AG08396 (cell line): ENCODE results near the gene NR3C1.

Experiments used
- DNase-seq: peaks from one replicate; pipeline ENCODE4 v3.0.0; 2012; ENCODE audit warnings: low spot score, mixed read lengths

NR3C1 gene

GRCh38 chr5:143398451-143399237 is 4.8 kb downstream of the NR3C1 start:
- no peak for DNase-seq

DNA sequence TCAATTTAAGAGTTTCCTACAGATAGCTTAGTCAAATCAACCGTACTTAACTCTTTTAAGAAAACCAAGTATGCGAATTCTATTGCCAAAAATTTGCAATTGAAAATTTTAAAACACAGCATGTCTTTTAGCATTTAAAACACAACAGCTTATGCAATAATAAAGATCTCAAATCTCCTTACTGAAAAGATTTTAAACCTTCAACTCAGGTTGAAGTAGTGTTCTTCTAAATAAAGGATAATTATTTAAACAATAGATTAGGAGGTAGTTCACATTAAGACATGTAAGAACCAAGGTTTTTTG is 5.5 kb downstream of the NR3C1 start:
- no peak for DNase-seq

DNA sequence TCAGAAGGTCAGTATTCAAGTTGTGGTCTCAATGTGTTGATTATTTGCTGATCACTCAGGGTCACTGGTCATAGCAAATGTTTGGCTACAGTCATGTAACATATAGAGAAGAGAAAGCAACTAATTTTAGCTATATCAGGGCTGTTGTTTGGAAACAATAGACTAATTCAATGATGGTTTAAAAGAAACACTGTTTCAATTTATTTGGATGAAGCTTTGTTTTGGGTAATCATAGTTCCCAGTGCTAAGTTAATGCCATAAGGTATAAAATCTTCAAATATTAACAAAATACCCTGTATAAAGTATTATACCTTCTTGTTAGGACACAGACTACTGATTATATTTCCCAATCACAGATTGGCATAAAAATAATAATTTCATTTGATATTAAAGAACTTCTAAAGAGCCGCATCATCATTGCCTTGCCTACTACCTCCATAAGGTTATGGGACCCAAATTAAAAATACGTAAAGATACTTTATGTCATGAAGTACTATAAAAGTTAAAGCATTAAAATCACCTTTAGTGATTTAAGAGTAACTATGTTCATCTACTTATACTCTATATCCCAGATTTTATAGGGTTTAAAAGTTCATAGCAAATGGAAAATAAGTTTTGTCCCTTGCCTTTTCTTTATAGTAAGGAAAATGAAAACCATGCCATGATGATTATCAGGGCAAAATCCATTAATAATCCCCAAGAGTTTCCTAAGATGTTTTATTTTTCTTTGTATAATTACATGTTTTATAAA is 6.0 kb downstream of the NR3C1 start:
- DNase-seq, result no peak

DNA sequence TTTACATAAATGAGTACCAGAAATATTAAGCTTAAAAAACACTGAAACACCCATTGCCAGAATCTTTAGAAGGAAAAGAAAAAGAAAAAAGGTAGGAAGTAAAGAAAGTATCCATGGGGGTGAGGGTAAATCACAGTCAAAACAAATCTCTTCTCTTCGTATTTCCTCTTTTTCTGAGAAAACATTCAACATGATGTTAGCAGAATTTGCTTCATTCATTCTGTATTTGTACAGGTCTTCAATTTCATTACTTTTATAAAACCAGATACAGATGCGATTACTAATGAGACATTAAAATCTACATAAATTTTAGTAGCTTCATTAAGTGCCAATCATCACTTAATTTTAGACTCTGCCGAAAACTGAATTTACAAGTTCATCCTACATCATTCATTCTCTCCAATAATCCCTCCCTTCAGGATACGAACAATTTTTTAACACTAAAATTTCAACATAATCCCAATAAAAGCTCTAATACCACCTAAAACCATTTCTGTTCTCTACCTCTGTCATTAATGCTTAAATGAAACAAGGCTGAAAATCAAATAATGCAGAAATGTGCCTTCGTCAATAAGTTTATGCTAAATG is 7.0 kb downstream of the NR3C1 start:
- no peak for DNase-seq

- DNase-seq, result no peak
These were observed 7.7 kb downstream of the NR3C1 start for GRCh38 chr5:143395638-143396352.

DNA sequence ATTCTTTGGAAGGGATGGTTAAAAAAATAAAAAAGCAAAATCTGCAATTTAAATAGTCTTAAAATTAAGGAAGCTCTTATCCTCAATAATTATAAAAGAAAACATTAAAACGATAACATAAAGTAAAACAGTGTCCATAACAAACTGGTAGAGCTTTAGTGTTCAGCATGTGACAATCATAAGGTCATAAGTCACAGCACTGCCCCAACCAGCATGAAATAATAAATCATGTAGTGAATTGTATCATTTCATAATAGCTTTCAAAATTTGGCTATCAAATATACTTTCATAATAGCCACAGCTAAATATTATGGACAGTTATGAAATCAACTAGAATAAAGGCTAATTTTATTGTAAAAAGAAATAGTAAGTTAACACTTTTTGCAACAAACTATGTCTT is 10.0 kb downstream of the NR3C1 start:
- no peak for DNase-seq

DNA sequence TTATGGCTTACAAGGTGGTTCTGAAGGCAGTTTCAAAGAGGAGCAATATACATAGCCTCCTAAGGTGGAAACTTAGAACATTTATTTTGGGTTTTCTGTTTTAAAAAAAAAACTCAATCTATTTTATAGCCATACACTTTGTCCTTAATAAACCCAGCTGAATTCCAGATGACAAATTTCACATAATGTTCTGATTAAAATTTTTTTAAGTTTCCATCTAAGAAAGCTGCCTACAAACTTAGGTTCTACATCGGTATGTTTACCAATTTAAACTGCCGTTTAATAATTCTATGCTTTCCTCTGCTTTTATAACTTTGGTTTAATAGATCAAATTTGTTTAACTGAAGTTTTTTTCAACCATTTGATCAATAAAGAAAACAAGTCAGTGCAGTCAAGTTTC is 12.5 kb downstream of the NR3C1 start:
- no peak for DNase-seq

DNA sequence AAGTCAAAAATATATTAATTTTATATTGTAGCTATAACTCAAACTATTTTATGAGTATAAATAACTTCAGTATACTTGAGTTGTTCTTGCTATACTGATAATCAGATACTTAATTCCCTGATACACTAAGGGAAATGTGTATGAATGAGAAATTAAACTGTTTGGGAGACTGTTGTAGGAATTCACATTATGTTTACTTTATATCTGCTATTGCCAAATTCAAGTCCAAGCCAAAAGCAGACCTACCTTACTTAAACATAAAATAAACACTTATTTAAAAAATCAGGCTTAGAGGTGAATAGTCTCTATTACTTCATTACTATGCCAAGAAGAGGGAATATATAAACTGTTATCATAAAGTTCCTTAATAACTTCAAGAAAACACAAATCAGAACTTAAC is 13.2 kb downstream of the NR3C1 start:
- no peak for DNase-seq

GRCh38 chr5:143386725-143387124 is 16.8 kb downstream of the NR3C1 start:
- DNase-seq, result no peak

GRCh38 chr5:143384865-143385657 is 18.4 kb downstream of the NR3C1 start:
- no peak for DNase-seq

DNA sequence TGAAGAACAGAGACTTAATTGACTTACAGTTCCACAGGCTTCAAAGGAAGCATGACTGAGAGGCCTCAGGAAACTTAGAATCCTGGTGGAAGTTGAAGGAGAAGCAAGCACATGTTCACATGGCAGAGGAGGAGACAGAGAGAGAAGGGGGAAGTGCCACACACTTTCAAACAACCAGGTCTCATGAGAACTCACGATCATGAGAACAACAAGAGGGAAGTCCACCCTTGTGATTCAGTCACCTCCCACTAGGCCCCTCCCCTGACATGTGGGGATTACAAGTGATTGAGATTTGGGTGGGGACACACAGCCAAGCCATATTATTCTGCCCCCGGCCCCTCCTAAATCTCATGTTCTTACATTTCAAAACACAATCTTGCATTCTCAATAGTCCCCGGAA is 19.5 kb downstream of the NR3C1 start:
- no peak for DNase-seq

GRCh38 chr5:143379606-143380005 is 23.9 kb downstream of the NR3C1 start:
- DNase-seq, result no peak

GRCh38 chr5:143376911-143377813 is 26.3 kb downstream of the NR3C1 start:
- peak; percentile 6 for DNase-seq

DNA sequence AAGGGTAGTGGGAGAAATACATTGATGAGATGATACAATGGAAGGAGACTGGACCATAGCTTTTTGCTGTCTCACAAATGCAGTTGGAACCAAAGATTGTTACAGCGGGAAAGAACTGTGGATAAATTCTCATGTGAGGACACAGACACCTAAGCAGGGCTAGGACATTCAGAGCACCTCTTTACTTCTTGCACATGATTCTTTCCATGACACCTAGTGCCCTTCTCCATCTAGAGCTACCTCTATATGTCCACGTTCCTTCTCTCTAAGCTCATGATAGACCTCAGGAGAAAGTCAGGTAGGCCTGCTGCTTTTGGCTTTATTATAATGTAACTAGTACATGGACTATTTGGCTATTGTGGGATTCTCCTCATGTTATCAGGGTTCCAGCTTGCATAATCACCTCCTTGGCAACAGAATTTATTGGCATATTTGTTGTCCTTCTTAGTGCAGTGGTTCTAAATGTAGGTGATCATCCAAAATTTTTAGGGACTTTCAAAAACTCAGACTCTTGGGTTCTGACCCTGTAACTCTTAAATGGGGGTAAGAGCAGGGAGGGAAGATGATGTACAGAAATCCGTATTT is 27.2 kb downstream of the NR3C1 start:
- DNase-seq, result no peak

GRCh38 chr5:143374496-143375217 is 28.8 kb downstream of the NR3C1 start:
- DNase-seq, result no peak

- no peak for DNase-seq
These were observed 30.4 kb downstream of the NR3C1 start for GRCh38 chr5:143373076-143373475.

GRCh38 chr5:143372187-143372829 is 31.2 kb downstream of the NR3C1 start:
- no peak for DNase-seq

DNA sequence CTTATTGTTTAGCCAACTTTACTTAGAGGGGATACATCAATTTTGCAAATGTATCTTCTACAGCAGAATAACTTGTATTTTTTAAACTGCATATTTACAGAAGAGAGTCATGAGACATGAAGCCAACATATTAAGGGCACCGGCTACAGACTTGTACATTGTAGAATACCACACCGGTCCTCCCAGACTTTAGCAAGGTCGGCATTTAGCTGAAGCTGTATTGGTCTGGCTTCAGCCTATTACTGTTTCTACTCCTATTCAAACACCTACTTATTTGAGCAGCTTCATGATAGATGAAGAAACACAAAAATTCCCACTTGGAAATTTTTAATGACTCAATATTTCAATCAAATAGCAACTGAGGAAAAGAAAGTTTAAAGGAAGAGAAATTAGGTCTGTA is 33.0 kb downstream of the NR3C1 start:
- no peak for DNase-seq

DNA sequence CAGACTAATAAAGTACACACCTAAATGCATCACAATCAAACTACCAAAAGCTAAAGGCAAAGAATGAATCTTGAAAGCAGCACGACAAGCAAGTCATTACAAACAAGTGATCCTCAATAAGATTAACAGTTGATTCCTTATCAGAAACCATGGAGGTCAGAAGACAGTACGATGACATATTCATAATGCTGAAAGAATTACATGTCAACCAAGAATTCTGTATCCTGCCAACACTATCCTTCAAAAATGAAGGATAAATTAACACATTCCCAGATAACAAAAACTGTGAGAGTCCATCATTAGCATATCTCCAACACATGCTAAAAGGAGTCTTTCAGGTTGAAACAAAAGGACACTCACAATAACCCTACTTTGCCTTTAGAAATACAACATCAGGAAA is 39.4 kb downstream of the NR3C1 start:
- DNase-seq, result no peak
